K562 (cell line): ENCODE data around the gene ANO2. TPM values are rescaled to one million over a fixed set of nuclear protein-coding genes. Genes with fewer than 3 reads are reported as not detected.

ENCODE experiments used
- ATAC-seq: fragments of 200-7000 bp; cut with Tn5 transposase; 3 replicates; pipeline ENCODE4 v1.9.1; 2020; ENCODE audit warnings: moderate library complexity
- BruUV-seq: library from RNA; stranded (reverse); fragments of 400-500 nt; replicated peaks from 2 replicates; lab custom pipeline; 2021; lab: Mats Ljungman, UMichigan
- CTCF ChIA-PET: fragments of 300-600 bp; formaldehyde crosslinking; extraction: SDS; loops from one replicate; lab custom pipeline; 2021; ENCODE audit warnings: low intra/inter-chr PET ratio; lab: Yijun Ruan, JAX
- POLR2A ChIA-PET: fragments of 300-600, 350-650 bp; sonication (Branson Sonifier 250); formaldehyde crosslinking; extraction: SDS; loops from one replicate; lab custom pipeline; 2021; ENCODE audit warnings: antibody characterized with exemption, inconsistent platforms; lab: Yijun Ruan, JAX
- DNase-seq, 4 experiments: peaks; one replicate each; pipeline versions ENCODE4 v3.0.0 to v3.0.0-alpha.2; 2011 to 2018; ENCODE audit warnings: low spot score in 3 of 4, mixed read lengths in 3 of 4; ENCODE audit errors: extremely low read depth in 1 of 4
- FAIRE-seq: peaks from 2 replicates; lab custom pipeline; 2011; peaks lifted over from hg19 to GRCh38; lab: Jason Lieb, UNC
- H2AFZ ChIP-seq: 2 replicates; pipeline ENCODE4 v1.6.0; 2011; ENCODE audit warnings: low read depth, low read length, control low read depth, inconsistent platforms
- H3K27ac ChIP-seq: fragments of 200-600 bp; 3 replicates; pipeline ENCODE4 v1.8.0; 2011; ENCODE audit warnings: low read depth, mild to moderate bottlenecking, control low read depth, inconsistent platforms, low read length, moderate library complexity, mixed read lengths; ENCODE audit errors: extremely low read depth
- H3K27me3 ChIP-seq, 2 experiments: fragments of 300-600 bp in 1 of 2; 2 replicates in 1 of 2; 3 replicates in 1 of 2; pipeline versions ENCODE4 v1.6.0 to v1.8.0; 2011; ENCODE audit warnings: inconsistent platforms in 2 of 2, low read length in 2 of 2, mild to moderate bottlenecking in 1 of 2, mixed read lengths in 1 of 2, moderate library complexity in 1 of 2; ENCODE audit not compliant: control insufficient read depth in 2 of 2, insufficient read depth in 2 of 2
- H3K36me3 ChIP-seq: fragments of 300-600 bp; 3 replicates; pipeline ENCODE4 v1.8.0; 2011; ENCODE audit warnings: mild to moderate bottlenecking, low read length, inconsistent platforms; ENCODE audit not compliant: control insufficient read depth, insufficient read depth
- H3K4me1 ChIP-seq, 2 experiments: fragments of 200-600 bp in 1 of 2; replicated peaks in 1 of 2; 2 replicates in 1 of 2; 3 replicates in 1 of 2; pipeline versions ENCODE4 v1.5.1 to v1.8.0; 2011; ENCODE audit warnings: inconsistent platforms in 2 of 2, low read length in 2 of 2, mild to moderate bottlenecking in 1 of 2, mixed read lengths in 1 of 2, moderate library complexity in 1 of 2; ENCODE audit not compliant: control insufficient read depth in 2 of 2, insufficient read depth in 2 of 2
- H3K4me2 ChIP-seq: 2 replicates; pipeline ENCODE4 v1.6.1; 2011; ENCODE audit warnings: low read length, control low read depth, inconsistent platforms, mixed read lengths; ENCODE audit not compliant: insufficient read depth
- H3K4me3 ChIP-seq: fragments of 200-600 bp; sonication (generic), shearing (Covaris generic); 2 replicates; pipeline ENCODE4 v1.5.1; 2016; ENCODE audit warnings: control low read depth, inconsistent platforms
- H3K79me2 ChIP-seq: fragments of 200-600 bp; 3 replicates; pipeline ENCODE4 v1.8.0; 2011; ENCODE audit warnings: low read length, inconsistent platforms; ENCODE audit not compliant: control insufficient read depth, insufficient read depth
- H3K9ac ChIP-seq, 2 experiments: 2 replicates each; pipeline versions ENCODE4 v1.6.0 to v1.6.1; 2011; ENCODE audit warnings: low read depth in 2 of 2, low read length in 2 of 2, control low read depth in 1 of 2, inconsistent platforms in 1 of 2, mild to moderate bottlenecking in 1 of 2, mixed read lengths in 1 of 2; ENCODE audit not compliant: insufficient read depth in 1 of 2
- H3K9me1 ChIP-seq: one replicate; pipeline ENCODE4 v1.6.0; 2011; ENCODE audit warnings: inconsistent platforms, mild to moderate bottlenecking, low read length, moderate library complexity; ENCODE audit not compliant: control insufficient read depth, insufficient read depth
- H3K9me3 ChIP-seq: replicated peaks from 2 replicates; pipeline ENCODE4 v1.5.1; 2011; ENCODE audit warnings: low read depth, low read length, inconsistent platforms; ENCODE audit not compliant: control insufficient read depth, insufficient read depth
- H4K20me1 ChIP-seq: replicated peaks from 2 replicates; pipeline ENCODE4 v1.6.1; 2011; ENCODE audit warnings: low read length, inconsistent platforms, mixed read lengths; ENCODE audit not compliant: control insufficient read depth, insufficient read depth
- AFF1 ChIP-seq, 2 experiments: fragments of 450-650 bp; IDR thresholded peaks; 2 replicates each; pipeline ENCODE4 v1.6.1; 2018; ENCODE audit warnings: mild to moderate bottlenecking in 2 of 2, low read depth in 1 of 2; ENCODE audit not compliant: partially characterized antibody in 2 of 2
- FOXA1 ChIP-seq: fragments of 450-650 bp; IDR thresholded peaks from 2 replicates; pipeline ENCODE4 v1.6.1; 2016; ENCODE audit warnings: mild to moderate bottlenecking, borderline replicate concordance
- RBM14 ChIP-seq: fragments of 200-400 bp; formaldehyde crosslinking; IDR thresholded peaks from 2 replicates; pipeline ENCODE4 v1.6.1; 2018; ENCODE audit warnings: low read depth, mild to moderate bottlenecking, low read length, moderate library complexity, borderline replicate concordance; ENCODE audit not compliant: insufficient read depth
- ZNF445 ChIP-seq: fragments of 250-450 bp; sonication (Bioruptor Pico); IDR thresholded peaks from 2 replicates; pipeline ENCODE4 v1.4.0; 2020; ENCODE audit warnings: low read depth, mild to moderate bottlenecking, moderate library complexity
- ZNF830 ChIP-seq: fragments of 250-450 bp; sonication (Bioruptor Pico); IDR thresholded peaks from 2 replicates; pipeline ENCODE4 v1.5.0; 2021; ENCODE audit warnings: mild to moderate bottlenecking
- WGBS: fragments of 100-300 bp; shearing (Covaris generic); methylation state at CpG from one replicate; pipeline ENCODE4 v1.1.6; 2016; ENCODE audit warnings: low coverage, mixed read lengths; ENCODE audit not compliant: insufficient coverage; ENCODE audit errors: missing lambda C conversion rate; 5-methylcytosine and 5-hydroxymethylcytosine counted together
- in situ Hi-C: fragments of 300-500 bp; cut with MboI; formaldehyde crosslinking; loops from 4 replicates; pipeline ENCODE4 v1.15.0; 2018; ENCODE audit warnings: inconsistent platforms, mixed read lengths
- intact Hi-C: fragments of 100-400 bp; cut with micrococcal nuclease; formaldehyde crosslinking; loops from 2 replicates; pipeline ENCODE4 v1.14.2; 2022
- polyA plus RNA-seq, 8 experiments: library from polyadenylated mRNA; depleted of rRNA in 4 of 8; stranded (reverse) in 5 of 8; unstranded in 3 of 8; fragments of >200 nt; fragmentation: Nextera tagmentation in 2 of 8; fragmentation: Illumina TruSeq in 1 of 8; extraction: Ambion mirVana in 2 of 8; extraction: Trizol in 1 of 8; gene quantifications; 2 replicates each; pipeline versions ENCODE4 v1.2.1 to v1.2.3, GENCODE V29; 2011 to 2014; ENCODE audit warnings: inconsistent platforms in 1 of 8, missing spikeins in 1 of 8
- total RNA-seq, 7 experiments: library from RNA; depleted of rRNA in 6 of 7; stranded (reverse); fragments of >200 nt in 6 of 7; fragmentation: Illumina TruSeq in 2 of 7; extraction: Trizol in 2 of 7; gene quantifications; 2 replicates each; pipeline versions ENCODE4 v1.2.1 to v1.2.3, GENCODE V29; 2011 to 2021; ENCODE audit warnings: low replicate concordance in 1 of 7

The ANO2 gene
- total and polyA plus RNA-seq, 9 of the 15 experiments (the other 6 are each of a cell fraction or from before 2014, with no cell fraction given): 0.64 TPM; not detected in 8

- no peak for TF ChIP-seq AFF1 (IDR thresholded peaks at IDR 0.05; ENCODE audit: low read depth in 1 of 2, partially characterized antibody in 2 of 2)
These were observed 373.9 kb downstream of the ANO2 start (continued) for GRCh38 chr12:5571115-5571514.

- in situ Hi-C loops: no loop called here
- H3K79me2 ChIP-seq: no peaks in the 10 kb centered on the region
- H3K4me2 ChIP-seq: no peak overlapping the region
- no peaks in the 10 kb centered on the region for H3K36me3 ChIP-seq
- peaks cover 0 to 29% of the 10 kb centered on the region in 2 experiments; a peak in 3 of 5 replicates for H3K27me3 ChIP-seq
- H3K4me3 ChIP-seq: no peak overlapping the region
- no peaks in the 10 kb centered on the region for H3K4me1 ChIP-seq
- TF ChIP-seq ZNF830 (CRISPR knock-in tag) (no peak), RBM14 (no peak), FOXA1 (no peak), ZNF445 (no peak)
- TF ChIP-seq, all 486 proteins: peak for 0
- FAIRE-seq (no peak), ATAC-seq (no peak), DNase-seq (no peak)
- BruUV-seq: no TSS peak
- CTCF ChIA-PET: no interaction called here
- Histone ChIP-seq H3K9me1 (no peaks in the 10 kb centered on the region), H4K20me1 (no peaks in the 10 kb centered on the region; the same call in 1 of the 2 replicates), H3K9ac (no peak overlapping the region), H3K27ac (no peak overlapping the region), H2AFZ (no peak overlapping the region), H3K9me3 (no peaks in the 10 kb centered on the region)
- intact Hi-C loops: no loop called here
- 0% methylated on average over 1 of the region's 1 CpG for WGBS
- POLR2A ChIA-PET: no interaction called here
These were observed 374.6 kb downstream of the ANO2 start for GRCh38 chr12:5570416-5570815.
